HEK293 (cell line): ENCODE data around the gene PXDC1.

Experiments used
- YY1 ChIP-seq: fragments of 450-650 bp; formaldehyde crosslinking; IDR thresholded peaks from 2 replicates; pipeline ENCODE4 v1.5.1; 2018; ENCODE audit warnings: missing biosample characterization, missing genetic modification characterization
- ZNF10 ChIP-seq: fragments of 450-650 bp; formaldehyde crosslinking; IDR thresholded peaks from 2 replicates; pipeline ENCODE4 v1.5.1; 2017; ENCODE audit warnings: missing biosample characterization, missing genetic modification characterization
- ZNF324 ChIP-seq: fragments of 450-650 bp; formaldehyde crosslinking; IDR thresholded peaks from 2 replicates; pipeline ENCODE4 v1.5.1; 2016; ENCODE audit warnings: missing biosample characterization, missing genetic modification characterization
- ZNF558 ChIP-seq: fragments of 450-650 bp; formaldehyde crosslinking; IDR thresholded peaks from 2 replicates; pipeline ENCODE4 v1.5.1; 2016; ENCODE audit warnings: missing biosample characterization, missing genetic modification characterization
- TF ChIP-seq, protein P1 (sequence below): fragments of 450-650 bp; formaldehyde crosslinking; IDR thresholded peaks from 2 replicates; pipeline ENCODE4 v1.5.1; 2016; ENCODE audit warnings: missing biosample characterization, missing genetic modification characterization
- TF ChIP-seq, protein P2 (sequence below): fragments of 450-650 bp; formaldehyde crosslinking; IDR thresholded peaks from 2 replicates; pipeline ENCODE4 v1.5.1; 2017; ENCODE audit warnings: missing biosample characterization, missing genetic modification characterization
- TF ChIP-seq, protein P3 (sequence below): fragments of 450-650 bp; formaldehyde crosslinking; IDR thresholded peaks from 2 replicates; pipeline ENCODE4 v1.5.1; 2016; ENCODE audit warnings: missing biosample characterization, missing genetic modification characterization

DNA sequence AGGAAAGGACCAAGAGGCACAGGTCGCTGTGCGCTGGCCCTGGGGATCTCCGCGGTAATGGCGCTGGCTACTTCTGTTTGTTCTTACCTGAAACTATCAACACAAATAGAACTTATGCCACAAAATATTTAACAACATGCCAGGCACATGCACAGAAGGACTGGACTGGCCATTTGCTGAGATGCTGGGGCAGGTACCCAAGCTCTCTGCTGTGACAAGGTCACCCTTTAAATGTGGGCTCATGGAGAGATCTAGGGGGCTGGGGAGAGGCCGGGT lies 28.0 kb upstream of the PXDC1 start:
- TF ChIP-seq, protein P1, sequence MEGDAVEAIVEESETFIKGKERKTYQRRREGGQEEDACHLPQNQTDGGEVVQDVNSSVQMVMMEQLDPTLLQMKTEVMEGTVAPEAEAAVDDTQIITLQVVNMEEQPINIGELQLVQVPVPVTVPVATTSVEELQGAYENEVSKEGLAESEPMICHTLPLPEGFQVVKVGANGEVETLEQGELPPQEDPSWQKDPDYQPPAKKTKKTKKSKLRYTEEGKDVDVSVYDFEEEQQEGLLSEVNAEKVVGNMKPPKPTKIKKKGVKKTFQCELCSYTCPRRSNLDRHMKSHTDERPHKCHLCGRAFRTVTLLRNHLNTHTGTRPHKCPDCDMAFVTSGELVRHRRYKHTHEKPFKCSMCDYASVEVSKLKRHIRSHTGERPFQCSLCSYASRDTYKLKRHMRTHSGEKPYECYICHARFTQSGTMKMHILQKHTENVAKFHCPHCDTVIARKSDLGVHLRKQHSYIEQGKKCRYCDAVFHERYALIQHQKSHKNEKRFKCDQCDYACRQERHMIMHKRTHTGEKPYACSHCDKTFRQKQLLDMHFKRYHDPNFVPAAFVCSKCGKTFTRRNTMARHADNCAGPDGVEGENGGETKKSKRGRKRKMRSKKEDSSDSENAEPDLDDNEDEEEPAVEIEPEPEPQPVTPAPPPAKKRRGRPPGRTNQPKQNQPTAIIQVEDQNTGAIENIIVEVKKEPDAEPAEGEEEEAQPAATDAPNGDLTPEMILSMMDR = no peak
- TF ChIP-seq ZNF558 (tag by site-specific recombination) (no peak), ZNF10 (tag by site-specific recombination) (no peak), YY1 (no peak), ZNF324 (tag by site-specific recombination) (no peak)
- TF ChIP-seq, protein P2, sequence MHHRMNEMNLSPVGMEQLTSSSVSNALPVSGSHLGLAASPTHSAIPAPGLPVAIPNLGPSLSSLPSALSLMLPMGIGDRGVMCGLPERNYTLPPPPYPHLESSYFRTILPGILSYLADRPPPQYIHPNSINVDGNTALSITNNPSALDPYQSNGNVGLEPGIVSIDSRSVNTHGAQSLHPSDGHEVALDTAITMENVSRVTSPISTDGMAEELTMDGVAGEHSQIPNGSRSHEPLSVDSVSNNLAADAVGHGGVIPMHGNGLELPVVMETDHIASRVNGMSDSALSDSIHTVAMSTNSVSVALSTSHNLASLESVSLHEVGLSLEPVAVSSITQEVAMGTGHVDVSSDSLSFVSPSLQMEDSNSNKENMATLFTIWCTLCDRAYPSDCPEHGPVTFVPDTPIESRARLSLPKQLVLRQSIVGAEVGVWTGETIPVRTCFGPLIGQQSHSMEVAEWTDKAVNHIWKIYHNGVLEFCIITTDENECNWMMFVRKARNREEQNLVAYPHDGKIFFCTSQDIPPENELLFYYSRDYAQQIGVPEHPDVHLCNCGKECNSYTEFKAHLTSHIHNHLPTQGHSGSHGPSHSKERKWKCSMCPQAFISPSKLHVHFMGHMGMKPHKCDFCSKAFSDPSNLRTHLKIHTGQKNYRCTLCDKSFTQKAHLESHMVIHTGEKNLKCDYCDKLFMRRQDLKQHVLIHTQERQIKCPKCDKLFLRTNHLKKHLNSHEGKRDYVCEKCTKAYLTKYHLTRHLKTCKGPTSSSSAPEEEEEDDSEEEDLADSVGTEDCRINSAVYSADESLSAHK (tag by site-specific recombination) = no peak
- TF ChIP-seq, protein P3, sequence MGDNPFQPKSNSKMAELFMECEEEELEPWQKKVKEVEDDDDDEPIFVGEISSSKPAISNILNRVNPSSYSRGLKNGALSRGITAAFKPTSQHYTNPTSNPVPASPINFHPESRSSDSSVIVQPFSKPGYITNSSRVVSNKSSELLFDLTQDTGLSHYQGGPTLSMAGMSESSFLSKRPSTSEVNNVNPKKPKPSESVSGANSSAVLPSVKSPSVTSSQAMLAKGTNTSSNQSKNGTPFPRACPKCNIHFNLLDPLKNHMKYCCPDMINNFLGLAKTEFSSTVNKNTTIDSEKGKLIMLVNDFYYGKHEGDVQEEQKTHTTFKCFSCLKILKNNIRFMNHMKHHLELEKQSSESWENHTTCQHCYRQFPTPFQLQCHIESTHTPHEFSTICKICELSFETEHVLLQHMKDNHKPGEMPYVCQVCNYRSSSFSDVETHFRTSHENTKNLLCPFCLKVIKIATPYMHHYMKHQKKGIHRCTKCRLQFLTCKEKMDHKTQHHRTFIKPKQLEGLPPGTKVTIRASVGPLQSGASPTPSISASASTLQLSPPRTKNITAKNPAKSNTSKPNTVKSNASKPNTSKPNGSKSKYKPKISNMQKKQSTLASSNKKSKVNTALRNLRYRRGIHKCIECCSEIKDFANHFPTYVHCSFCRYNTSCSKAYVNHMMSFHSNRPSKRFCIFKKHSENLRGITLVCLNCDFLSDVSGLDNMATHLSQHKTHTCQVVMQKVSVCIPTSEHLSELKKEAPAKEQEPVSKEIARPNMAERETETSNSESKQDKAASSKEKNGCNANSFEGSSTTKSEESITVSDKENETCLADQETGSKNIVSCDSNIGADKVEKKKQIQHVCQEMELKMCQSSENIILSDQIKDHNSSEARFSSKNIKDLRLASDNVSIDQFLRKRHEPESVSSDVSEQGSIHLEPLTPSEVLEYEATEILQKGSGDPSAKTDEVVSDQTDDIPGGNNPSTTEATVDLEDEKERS (tag by site-specific recombination) = no peak
